Measurements from ENCODE around the gene MICALL2. TPM values are rescaled to one million over a fixed set of nuclear protein-coding genes. Genes with fewer than 3 reads are reported as not detected.

Gene MICALL2
- total RNA-seq, 1 experiment from 2014 or later, result not detected

- no peak overlapping the region for H3K9ac ChIP-seq (ENCODE audit: low read length)
Measured at GRCh38 chr7:1421020-1421790, 38.1 kb downstream of the MICALL2 start.

GRCh38 chr7:1419688-1420087 is 39.6 kb downstream of the MICALL2 start:
- no peak overlapping the region for H3K4me2 ChIP-seq (ENCODE audit: low read depth, low read length, poor library complexity, severe bottlenecking)
- DNase-seq, result no peak
- no peak overlapping the region for H3K4me3 ChIP-seq (ENCODE audit: low read length)
- no peak overlapping the region for H2AFZ ChIP-seq (ENCODE audit: low read length)
- no peaks in the 10 kb centered on the region for H4K20me1 ChIP-seq (ENCODE audit: insufficient read depth, low read depth, low read length)
- no peak overlapping the region for H3K27ac ChIP-seq (ENCODE audit: low read length)
- H3K9me3 ChIP-seq (ENCODE audit: low read length), result no peaks in the 10 kb centered on the region
- no peaks in the 10 kb centered on the region for H3K36me3 ChIP-seq (ENCODE audit: insufficient read depth, low read length)
- H3K9me2 ChIP-seq (replicated peaks; ENCODE audit: insufficient read depth, low read length), result no peaks in the 10 kb centered on the region
- H3K9ac ChIP-seq (ENCODE audit: low read length), result no peak overlapping the region
- H3K27me3 ChIP-seq (ENCODE audit: low read length), result no peaks in the 10 kb centered on the region
- H3K4me1 ChIP-seq (ENCODE audit: low read length), result no peaks in the 10 kb centered on the region; the same call in 1 of the 2 replicates
- no peaks in the 10 kb centered on the region for H3K79me2 ChIP-seq (ENCODE audit: low read length)

More at GRCh38 chr7:1421020-1421790, 38.1 kb downstream of the MICALL2 start:
- no peak overlapping the region for H3K4me2 ChIP-seq (ENCODE audit: low read depth, low read length, poor library complexity, severe bottlenecking)
- DNase-seq, result no peak
- no peaks in the 10 kb centered on the region; the same call in 1 of the 2 replicates for H3K4me1 ChIP-seq (ENCODE audit: low read length)
- no peaks in the 10 kb centered on the region for H3K9me2 ChIP-seq (replicated peaks; ENCODE audit: insufficient read depth, low read length)
- H3K79me2 ChIP-seq (ENCODE audit: low read length), result no peaks in the 10 kb centered on the region
- no peaks in the 10 kb centered on the region for H3K9me3 ChIP-seq (ENCODE audit: low read length)
- H3K36me3 ChIP-seq (ENCODE audit: insufficient read depth, low read length), result no peaks in the 10 kb centered on the region
- H2AFZ ChIP-seq (ENCODE audit: low read length), result no peak overlapping the region
- no peaks in the 10 kb centered on the region for H3K27me3 ChIP-seq (ENCODE audit: low read length)
- no peak overlapping the region for H3K4me3 ChIP-seq (ENCODE audit: low read length)
- no peak overlapping the region for H3K27ac ChIP-seq (ENCODE audit: low read length)
- no peaks in the 10 kb centered on the region for H4K20me1 ChIP-seq (ENCODE audit: insufficient read depth, low read depth, low read length)

DNA sequence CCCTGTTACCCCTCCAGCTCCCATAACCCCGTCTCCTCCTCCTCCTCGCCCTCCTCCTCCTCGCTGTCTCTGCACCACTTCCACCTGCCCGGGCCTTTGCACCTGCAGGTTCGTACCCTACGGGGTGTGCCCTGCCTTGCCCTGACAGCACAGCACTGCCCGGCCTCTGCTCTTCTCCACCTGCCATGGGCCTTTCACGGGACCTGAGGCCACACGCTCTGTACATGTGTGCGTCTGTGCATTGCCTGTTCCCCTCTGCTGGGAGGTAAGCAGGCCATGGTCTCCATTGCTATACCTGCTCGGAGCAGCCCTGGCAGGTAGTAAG is 40.0 kb downstream of the MICALL2 start:
- Histone ChIP-seq H3K9ac (ENCODE audit: low read length) (no peak overlapping the region), H3K27ac (ENCODE audit: low read length) (no peak overlapping the region), H3K27me3 (ENCODE audit: low read length) (no peaks in the 10 kb centered on the region), H3K36me3 (ENCODE audit: insufficient read depth, low read length) (no peaks in the 10 kb centered on the region), H3K9me2 (replicated peaks; ENCODE audit: insufficient read depth, low read length) (no peaks in the 10 kb centered on the region), H3K4me1 (ENCODE audit: low read length) (no peaks in the 10 kb centered on the region; the same call in 1 of the 2 replicates), H3K9me3 (ENCODE audit: low read length) (no peaks in the 10 kb centered on the region), H3K4me2 (ENCODE audit: low read depth, low read length, poor library complexity, severe bottlenecking) (no peak overlapping the region), H3K79me2 (ENCODE audit: low read length) (no peaks in the 10 kb centered on the region), H4K20me1 (ENCODE audit: insufficient read depth, low read depth, low read length) (no peaks in the 10 kb centered on the region), H3K4me3 (ENCODE audit: low read length) (no peak overlapping the region), H2AFZ (ENCODE audit: low read length) (no peak overlapping the region)
- no peak for DNase-seq

- Histone ChIP-seq H3K79me2 (ENCODE audit: low read length) (no peaks in the 10 kb centered on the region), H3K4me3 (ENCODE audit: low read length) (no peak overlapping the region), H3K4me2 (ENCODE audit: low read depth, low read length, poor library complexity, severe bottlenecking) (no peak overlapping the region), H4K20me1 (ENCODE audit: insufficient read depth, low read depth, low read length) (no peaks in the 10 kb centered on the region), H3K27me3 (ENCODE audit: low read length) (no peaks in the 10 kb centered on the region), H3K9me2 (replicated peaks; ENCODE audit: insufficient read depth, low read length) (no peaks in the 10 kb centered on the region), H3K4me1 (ENCODE audit: low read length) (no peaks in the 10 kb centered on the region; the same call in 1 of the 2 replicates), H3K9me3 (ENCODE audit: low read length) (no peaks in the 10 kb centered on the region), H2AFZ (ENCODE audit: low read length) (no peak overlapping the region), H3K27ac (ENCODE audit: low read length) (no peak overlapping the region), H3K9ac (ENCODE audit: low read length) (no peak overlapping the region), H3K36me3 (ENCODE audit: insufficient read depth, low read length) (no peaks in the 10 kb centered on the region)
- DNase-seq, result peak; percentile 84
Measured at GRCh38 chr7:1418505-1419309, 40.6 kb downstream of the MICALL2 start.

DNA sequence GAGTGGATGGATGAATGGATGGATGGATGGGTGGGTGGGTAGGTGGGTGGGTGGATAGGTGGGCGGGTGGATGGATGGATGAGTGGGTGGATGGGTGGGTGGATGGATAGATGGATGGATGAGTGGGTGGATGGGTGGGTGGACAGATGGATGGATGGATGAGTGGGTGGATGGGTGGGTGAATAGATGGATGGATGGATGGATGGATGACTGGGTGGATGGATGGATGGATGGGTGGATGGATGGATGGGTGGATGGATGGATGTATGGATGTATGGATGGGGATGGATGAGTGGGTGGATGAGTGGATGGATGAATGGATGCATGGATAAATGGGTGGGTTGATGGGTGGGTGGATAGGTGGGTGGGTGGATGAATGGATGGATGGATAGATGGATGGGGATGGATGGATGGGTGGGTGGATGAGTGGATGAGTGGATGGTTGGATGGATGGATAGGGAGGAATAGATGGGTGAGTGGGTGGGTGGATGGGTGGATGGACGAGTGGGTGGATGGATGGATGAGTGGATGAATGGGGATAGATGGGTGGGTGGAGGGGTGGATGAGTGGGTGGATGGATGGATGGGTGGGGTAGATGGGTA is 43.8 kb downstream of the MICALL2 start:
- H3K9me3 ChIP-seq (ENCODE audit: low read length), result no peaks in the 10 kb centered on the region
- H3K36me3 ChIP-seq (ENCODE audit: insufficient read depth, low read length), result no peaks in the 10 kb centered on the region
- no peaks in the 10 kb centered on the region for H3K27me3 ChIP-seq (ENCODE audit: low read length)
- no peak overlapping the region for H3K4me2 ChIP-seq (ENCODE audit: low read depth, low read length, poor library complexity, severe bottlenecking)
- H3K9ac ChIP-seq (ENCODE audit: low read length), result no peak overlapping the region
- no peaks in the 10 kb centered on the region; the same call in 1 of the 2 replicates for H4K20me1 ChIP-seq (ENCODE audit: insufficient read depth, low read depth, low read length)
- H2AFZ ChIP-seq (ENCODE audit: low read length), result no peak overlapping the region
- no peak overlapping the region for H3K27ac ChIP-seq (ENCODE audit: low read length)
- H3K4me3 ChIP-seq (ENCODE audit: low read length), result no peak overlapping the region
- no peak for DNase-seq
- H3K79me2 ChIP-seq (ENCODE audit: low read length), result no peaks in the 10 kb centered on the region
- no peaks in the 10 kb centered on the region for H3K9me2 ChIP-seq (replicated peaks; ENCODE audit: insufficient read depth, low read length)
- H3K4me1 ChIP-seq (ENCODE audit: low read length), result no peaks in the 10 kb centered on the region

DNA sequence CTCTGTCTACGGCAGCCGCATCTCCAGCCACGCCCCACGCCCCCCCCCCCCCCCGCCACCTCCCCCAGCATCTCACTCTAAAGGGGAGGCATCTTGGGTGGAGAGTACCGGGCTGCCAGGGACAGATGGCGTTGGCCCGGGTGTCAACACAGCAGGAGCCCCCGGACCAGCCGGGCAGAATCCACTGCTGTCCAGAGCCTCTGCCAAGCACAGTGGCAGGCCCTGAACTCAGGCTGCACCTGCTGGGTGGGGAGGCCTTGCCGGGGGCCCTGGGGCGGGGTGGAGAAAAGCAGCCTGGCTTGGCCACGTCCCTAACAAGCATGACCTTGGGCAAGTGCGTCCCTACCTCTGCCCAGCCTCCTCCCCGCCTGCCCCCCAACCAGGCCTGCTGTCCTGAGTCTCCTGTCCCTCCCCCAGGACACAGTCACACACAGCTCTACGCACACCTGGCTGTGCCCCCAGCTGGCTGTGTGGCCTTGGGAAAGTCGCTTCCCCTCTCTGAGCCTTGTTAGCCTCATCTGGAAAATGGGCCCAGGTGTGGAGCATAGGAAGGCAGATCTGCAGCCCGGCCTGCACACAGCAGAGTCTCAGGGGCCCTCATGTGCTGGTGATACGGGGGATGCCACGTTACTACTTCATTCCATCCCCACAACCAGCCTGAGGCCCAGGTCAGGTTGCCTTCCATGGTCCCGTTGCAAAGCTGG is 45.2 kb downstream of the MICALL2 start:
- Histone ChIP-seq H3K4me3 (ENCODE audit: low read length) (no peak overlapping the region), H4K20me1 (ENCODE audit: insufficient read depth, low read depth, low read length) (no peaks in the 10 kb centered on the region; the same call in 1 of the 2 replicates), H3K9me2 (replicated peaks; ENCODE audit: insufficient read depth, low read length) (no peaks in the 10 kb centered on the region), H3K9ac (ENCODE audit: low read length) (no peak overlapping the region), H3K27ac (ENCODE audit: low read length) (no peak overlapping the region), H3K9me3 (ENCODE audit: low read length) (no peaks in the 10 kb centered on the region), H3K4me1 (ENCODE audit: low read length) (no peaks in the 10 kb centered on the region), H3K79me2 (ENCODE audit: low read length) (no peaks in the 10 kb centered on the region), H3K36me3 (ENCODE audit: insufficient read depth, low read length) (no peaks in the 10 kb centered on the region), H2AFZ (ENCODE audit: low read length) (no peak overlapping the region), H3K4me2 (ENCODE audit: low read depth, low read length, poor library complexity, severe bottlenecking) (no peak overlapping the region), H3K27me3 (ENCODE audit: low read length) (no peaks in the 10 kb centered on the region)
- no peak for DNase-seq

DNA sequence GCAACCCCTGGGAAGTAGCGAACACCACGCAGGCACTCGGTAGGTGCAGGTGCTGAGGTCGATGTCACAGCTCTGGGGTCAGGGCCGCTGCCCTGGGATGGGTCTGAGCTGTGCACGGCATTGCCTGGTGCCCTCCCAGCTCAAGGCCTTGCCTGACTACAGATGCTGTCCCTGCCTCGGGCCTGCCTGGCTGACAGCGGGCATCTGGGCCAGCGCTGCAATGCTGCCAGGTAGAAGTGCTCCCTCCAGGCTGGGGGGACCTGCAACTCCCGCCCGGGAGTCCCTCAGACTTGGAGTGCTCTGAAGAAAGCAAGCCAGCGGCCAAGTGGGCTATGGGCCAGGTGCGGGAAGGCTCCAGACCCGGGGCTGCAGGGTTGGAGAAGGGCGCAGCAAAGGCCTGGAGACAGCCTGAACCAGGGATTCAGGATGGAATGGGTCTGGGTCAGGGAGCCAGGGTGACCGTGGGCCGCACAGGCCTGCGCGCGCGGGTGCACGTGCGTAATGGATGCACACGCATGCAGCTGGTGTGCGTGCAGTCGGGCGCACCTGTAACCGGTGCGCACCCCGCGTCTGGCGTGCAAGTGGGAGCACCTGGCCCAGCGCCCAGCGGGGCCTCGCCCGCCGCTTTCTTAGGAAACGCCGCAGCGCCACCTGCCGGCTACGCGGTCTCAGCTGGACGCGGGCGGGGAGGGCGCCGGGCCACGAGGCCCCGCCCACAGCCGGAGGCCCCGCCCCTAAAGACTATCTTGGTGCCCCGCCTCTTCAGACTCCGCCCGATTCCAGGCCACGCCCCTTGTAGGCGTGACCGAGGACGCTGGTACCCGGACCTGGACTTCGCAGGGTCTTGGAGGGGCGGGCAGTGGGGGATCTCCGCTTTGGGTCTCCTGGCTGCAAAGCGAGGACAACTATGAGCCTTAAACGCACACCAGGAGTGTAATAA is 46.7 kb downstream of the MICALL2 start:
- H3K79me2 ChIP-seq (ENCODE audit: low read length), result no peaks in the 10 kb centered on the region
- no peak overlapping the region for H3K4me2 ChIP-seq (ENCODE audit: low read depth, low read length, poor library complexity, severe bottlenecking)
- DNase-seq, result peak; percentile 96
- no peak overlapping the region for H3K27ac ChIP-seq (ENCODE audit: low read length)
- H2AFZ ChIP-seq (ENCODE audit: low read length), result no peak overlapping the region
- H3K4me3 ChIP-seq (ENCODE audit: low read length), result no peak overlapping the region
- H4K20me1 ChIP-seq (ENCODE audit: insufficient read depth, low read depth, low read length), result no peaks in the 10 kb centered on the region; the same call in 1 of the 2 replicates
- H3K9me2 ChIP-seq (replicated peaks; ENCODE audit: insufficient read depth, low read length), result no peaks in the 10 kb centered on the region
- H3K9ac ChIP-seq (ENCODE audit: low read length), result no peak overlapping the region
- no peaks in the 10 kb centered on the region for H3K9me3 ChIP-seq (ENCODE audit: low read length)
- no peaks in the 10 kb centered on the region for H3K4me1 ChIP-seq (ENCODE audit: low read length)
- no peaks in the 10 kb centered on the region for H3K27me3 ChIP-seq (ENCODE audit: low read length)
- H3K36me3 ChIP-seq (ENCODE audit: insufficient read depth, low read length), result no peaks in the 10 kb centered on the region

Data from Karpas-422 (cell line).